Transverse colon (tissue), 4 donors: Measurements from ENCODE around the gene RIPOR3. TPM values are rescaled to one million over a fixed set of nuclear protein-coding genes. Genes with fewer than 3 reads are reported as not detected.

Experiments
- DNase-seq: peaks from one replicate; pipeline ENCODE4 v3.0.0-alpha.2; 2019
- H3K27ac ChIP-seq, 4 donors: fragments of 200-600 bp; sonication (generic); 2 replicates each; pipeline ENCODE4 v1.5.1; 2016 to 2018; ENCODE audit warnings: inconsistent platforms in 4 of 4
- H3K27me3 ChIP-seq: fragments of 200-600 bp; sonication (generic); 2 replicates; pipeline ENCODE4 v1.5.1; 2017; ENCODE audit warnings: inconsistent platforms
- H3K36me3 ChIP-seq, 4 donors: fragments of 200-600 bp; sonication (generic); 2 replicates each; pipeline ENCODE4 v1.5.1; 2017 to 2019; ENCODE audit warnings: inconsistent platforms in 4 of 4
- H3K4me1 ChIP-seq, 4 donors: fragments of 200-600 bp; sonication (generic); 2 replicates each; pipeline ENCODE4 v1.5.1; 2017 to 2020; ENCODE audit warnings: inconsistent platforms in 4 of 4
- H3K4me3 ChIP-seq, 4 donors: fragments of 200-600 bp; sonication (generic); 1 replicate in 1 of 4; 2 replicates in 3 of 4; pipeline versions ENCODE4 v1.5.1 to v1.6.1; 2017 to 2019; ENCODE audit warnings: inconsistent platforms in 4 of 4
- H3K9me3 ChIP-seq, 2 donors: fragments of 200-600 bp; sonication (generic); 2 replicates each; pipeline ENCODE4 v1.5.1; 2017 to 2019; ENCODE audit warnings: inconsistent platforms in 2 of 2
- EP300 ChIP-seq: sonication (generic); formaldehyde crosslinking; IDR thresholded peaks from one replicate; pipeline ENCODE4 v1.6.1; 2017; ENCODE audit warnings: antibody characterized with exemption, low read depth
- POLR2A ChIP-seq: fragments of 450-650 bp; IDR thresholded peaks from one replicate; pipeline ENCODE4 v1.6.1; 2016; ENCODE audit warnings: antibody characterized with exemption, mild to moderate bottlenecking, moderate library complexity
- POLR2AphosphoS5 ChIP-seq, 3 donors: sonication (generic); formaldehyde crosslinking; IDR thresholded peaks; one replicate each; pipeline ENCODE4 v1.6.1; 2016; ENCODE audit warnings: antibody characterized with exemption in 3 of 3
- WGBS, 2 donors: methylation state at CpG; one replicate each; pipeline ENCODE4 v1.1.5; 2018; ENCODE audit warnings: low coverage in 1 of 2; 5-methylcytosine and 5-hydroxymethylcytosine counted together
- in situ Hi-C, 4 donors: fragments of 200-750 bp; cut with MboI; loops; one replicate each; pipeline versions ENCODE4 v1.15.0 to v1.15.1; 2017; ENCODE audit warnings: low sequenced_read_pairs in 3 of 4, low pct_ligation_motif_present in 1 of 4, low pct_unique_long_range_greater_than_20kb in 1 of 4
- intact Hi-C: fragments of 100-400 bp; cut with DNase I; formaldehyde crosslinking; loops from one replicate; pipeline ENCODE4 v1.15.1; 2023; ENCODE audit warnings: low total_unique reads
- small RNA-seq, 4 donors: library from RNA; depleted of rRNA; stranded (forward); fragments of <200 nt; gene quantifications; one replicate each; pipeline ENCODE3, GENCODE V24; 2016
- total RNA-seq, 4 donors: library from RNA; depleted of rRNA; stranded (reverse); fragments of >200 nt; gene quantifications; one replicate each; pipeline ENCODE4 v1.1.0, GENCODE V29; 2016
- TF ChIP-seq, protein P1 (sequence below), 5 experiments: fragments of 200-600 bp in 3 of 5; fragments of 450-650 bp in 2 of 5; sonication (generic) in 3 of 5; IDR thresholded peaks; 1 replicate in 2 of 5; 2 replicates in 3 of 5; pipeline ENCODE4 v1.5.1; 2016 to 2017; ENCODE audit warnings: antibody characterized with exemption in 5 of 5, inconsistent platforms in 3 of 5, mild to moderate bottlenecking in 2 of 5, moderate library complexity in 1 of 5

RIPOR3 gene
- total RNA-seq, 4 donors from 2014 or later: 4.6 to 15.7 (median 8.7) TPM

DNA sequence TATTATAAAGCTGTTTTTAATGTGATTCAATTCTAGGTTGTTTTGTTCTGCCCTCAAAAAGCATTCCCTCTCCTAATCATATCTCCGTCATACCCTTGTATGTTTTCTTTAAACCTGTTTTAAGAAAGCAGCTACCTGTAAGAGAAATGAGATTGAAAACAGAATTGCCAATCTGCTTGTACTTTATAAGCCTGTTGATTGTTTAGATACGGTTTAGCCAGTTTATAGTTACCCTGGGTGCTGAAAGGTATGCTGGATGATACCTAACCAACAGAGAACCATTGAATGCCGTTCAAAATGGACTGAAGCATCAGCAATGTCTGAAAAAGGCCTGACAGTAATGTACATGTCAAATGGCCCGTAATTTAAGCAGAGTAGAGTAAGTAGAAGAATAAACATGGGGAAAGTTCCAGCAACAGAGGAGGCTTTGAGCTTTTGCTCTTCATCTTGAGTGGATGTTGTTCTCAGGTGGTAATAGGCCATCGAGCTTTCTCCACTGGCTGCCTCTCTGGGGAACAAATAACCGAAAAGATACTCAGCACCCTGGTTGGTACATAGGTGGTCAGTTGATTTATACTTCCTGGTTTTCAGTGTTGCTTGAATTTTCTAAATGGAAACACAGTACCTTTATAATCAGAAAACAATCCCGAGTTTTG lies 153.7 kb downstream of the RIPOR3 start:
- no peaks in the 10 kb centered on the region for H3K27me3 ChIP-seq
- no peaks in the 10 kb centered on the region for H3K9me3 ChIP-seq
- in situ Hi-C loops: no loop called here
- no peak for TF ChIP-seq POLR2AphosphoS5 (IDR thresholded peaks at IDR 0.05)
- no peak for TF ChIP-seq EP300
- TF ChIP-seq, protein P1, sequence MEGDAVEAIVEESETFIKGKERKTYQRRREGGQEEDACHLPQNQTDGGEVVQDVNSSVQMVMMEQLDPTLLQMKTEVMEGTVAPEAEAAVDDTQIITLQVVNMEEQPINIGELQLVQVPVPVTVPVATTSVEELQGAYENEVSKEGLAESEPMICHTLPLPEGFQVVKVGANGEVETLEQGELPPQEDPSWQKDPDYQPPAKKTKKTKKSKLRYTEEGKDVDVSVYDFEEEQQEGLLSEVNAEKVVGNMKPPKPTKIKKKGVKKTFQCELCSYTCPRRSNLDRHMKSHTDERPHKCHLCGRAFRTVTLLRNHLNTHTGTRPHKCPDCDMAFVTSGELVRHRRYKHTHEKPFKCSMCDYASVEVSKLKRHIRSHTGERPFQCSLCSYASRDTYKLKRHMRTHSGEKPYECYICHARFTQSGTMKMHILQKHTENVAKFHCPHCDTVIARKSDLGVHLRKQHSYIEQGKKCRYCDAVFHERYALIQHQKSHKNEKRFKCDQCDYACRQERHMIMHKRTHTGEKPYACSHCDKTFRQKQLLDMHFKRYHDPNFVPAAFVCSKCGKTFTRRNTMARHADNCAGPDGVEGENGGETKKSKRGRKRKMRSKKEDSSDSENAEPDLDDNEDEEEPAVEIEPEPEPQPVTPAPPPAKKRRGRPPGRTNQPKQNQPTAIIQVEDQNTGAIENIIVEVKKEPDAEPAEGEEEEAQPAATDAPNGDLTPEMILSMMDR (IDR thresholded peaks at IDR 0.05): no peak
- no peak for TF ChIP-seq POLR2A
- H3K27ac ChIP-seq: peak overlapping the region; percentile 4 to 20 (median 12)
- intact Hi-C loops: no loop called here
- peaks cover 10 to 82% (median 46%) of the 10 kb centered on the region in 4 donors for H3K4me1 ChIP-seq
- DNase-seq: no peak
- no peaks in the 10 kb centered on the region for H3K36me3 ChIP-seq
- no peak overlapping the region for H3K4me3 ChIP-seq
- WGBS, 2 donors: 53 to 55% methylated on average over 6 to 7 of the region's 7 CpGs

GRCh38 chr20:50536333-50536732 lies 155.0 kb downstream of the RIPOR3 start:
- Histone ChIP-seq H3K36me3 (no peaks in the 10 kb centered on the region), H3K4me1 (peaks cover 12 to 80% (median 40%) of the 10 kb centered on the region in 4 donors), H3K27me3 (no peaks in the 10 kb centered on the region), H3K9me3 (no peaks in the 10 kb centered on the region), H3K4me3 (no peak overlapping the region), H3K27ac (no peak overlapping the region)
- in situ Hi-C loops (no loop called here), intact Hi-C loops (no loop called here)
- DNase-seq: no peak
- 43 to 49% methylated on average over 3 to 4 of the region's 4 CpGs for WGBS, 2 donors
- TF ChIP-seq, protein P1 (IDR thresholded peaks at IDR 0.05): no peak
- TF ChIP-seq EP300 (no peak), POLR2AphosphoS5 (IDR thresholded peaks at IDR 0.05) (no peak), POLR2A (no peak)

Small RNA genes lying within 50 kb of the gene (small RNA-seq; reads per million reads assigned to genes)
- 0 reads per million in 4 donors for gene MIR1302-5
- gene MIR645: 0 reads per million in 4 donors
- gene RF00019: 0 reads per million in 4 donors

Other genes with a start within 250 kb of the RIPOR3 start
- 10 to 100 TPM; 19.3 to 34.8 (median 28.8) TPM for gene PTPN1, start 181.2 kb downstream of the RIPOR3 start, total RNA-seq
- 10 to 100 TPM in 3 of 4 donors, 1 to 10 TPM in 1; 1.2 to 34.8 (median 17.2) TPM for gene PARD6B, start 40.0 kb upstream of the RIPOR3 start, total RNA-seq
- gene BCAS4, start 103.5 kb upstream of the RIPOR3 start, total RNA-seq: 10 to 100 TPM in 1 of 4 donors, 1 to 10 TPM in 2, not detected in 1; 3.3 to 16.5 (median 4.0) TPM
- 10 to 100 TPM; 34.8 to 65.7 (median 42.5) TPM for gene ADNP, start 239.9 kb upstream of the RIPOR3 start, total RNA-seq